Ovary (tissue), 3 donors: ENCODE measurements around the gene PTPDC1.

ENCODE experiments used
- EP300 ChIP-seq: sonication (generic); formaldehyde crosslinking; IDR thresholded peaks from one replicate; pipeline ENCODE4 v1.6.1; 2017; ENCODE audit warnings: antibody characterized with exemption
- TF ChIP-seq, protein P1 (sequence below), 3 donors: fragments of 450-650 bp in 2 of 3; fragments of 200-600 bp in 1 of 3; IDR thresholded peaks; one replicate each; pipeline versions ENCODE4 v1.5.1 to v1.8.0; 2016 to 2022; ENCODE audit warnings: antibody characterized with exemption in 3 of 3, mild to moderate bottlenecking in 1 of 3
- donor health status: DM: no; HTN: no; CAD: no.

DNA sequence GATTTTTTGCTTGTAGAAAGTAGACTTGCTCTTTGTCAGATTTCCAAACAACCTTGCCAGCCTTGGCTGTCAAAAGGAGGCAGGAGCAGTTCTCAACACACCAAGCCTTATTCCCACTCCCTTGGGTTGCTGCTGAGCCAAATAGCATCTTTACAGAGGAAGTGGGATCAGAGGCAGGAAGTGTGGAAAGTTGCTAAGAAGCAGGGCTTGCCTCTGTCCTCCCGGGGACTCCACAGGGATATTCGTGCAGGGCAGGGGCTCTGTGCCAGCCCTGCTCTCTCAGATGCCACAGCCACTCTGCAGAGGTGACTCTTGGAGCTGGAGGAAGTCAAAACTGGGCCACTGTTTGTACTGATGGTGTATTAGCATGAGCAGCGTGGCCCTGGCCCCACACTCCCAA, 24.3 kb downstream of the PTPDC1 start:
- TF ChIP-seq, protein P1, sequence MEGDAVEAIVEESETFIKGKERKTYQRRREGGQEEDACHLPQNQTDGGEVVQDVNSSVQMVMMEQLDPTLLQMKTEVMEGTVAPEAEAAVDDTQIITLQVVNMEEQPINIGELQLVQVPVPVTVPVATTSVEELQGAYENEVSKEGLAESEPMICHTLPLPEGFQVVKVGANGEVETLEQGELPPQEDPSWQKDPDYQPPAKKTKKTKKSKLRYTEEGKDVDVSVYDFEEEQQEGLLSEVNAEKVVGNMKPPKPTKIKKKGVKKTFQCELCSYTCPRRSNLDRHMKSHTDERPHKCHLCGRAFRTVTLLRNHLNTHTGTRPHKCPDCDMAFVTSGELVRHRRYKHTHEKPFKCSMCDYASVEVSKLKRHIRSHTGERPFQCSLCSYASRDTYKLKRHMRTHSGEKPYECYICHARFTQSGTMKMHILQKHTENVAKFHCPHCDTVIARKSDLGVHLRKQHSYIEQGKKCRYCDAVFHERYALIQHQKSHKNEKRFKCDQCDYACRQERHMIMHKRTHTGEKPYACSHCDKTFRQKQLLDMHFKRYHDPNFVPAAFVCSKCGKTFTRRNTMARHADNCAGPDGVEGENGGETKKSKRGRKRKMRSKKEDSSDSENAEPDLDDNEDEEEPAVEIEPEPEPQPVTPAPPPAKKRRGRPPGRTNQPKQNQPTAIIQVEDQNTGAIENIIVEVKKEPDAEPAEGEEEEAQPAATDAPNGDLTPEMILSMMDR (IDR thresholded peaks at IDR 0.05) = no peak
- TF ChIP-seq EP300 = no peak
